GM12891 (cell line): Measurements from ENCODE around the gene SLC25A30.

Experiments
- PAX5 ChIP-seq: IDR thresholded peaks from 2 replicates; pipeline ENCODE4 v1.6.1; 2011; ENCODE audit warnings: low read length, moderate library complexity, mild to moderate bottlenecking; ENCODE audit not compliant: insufficient read depth, severe bottlenecking
- POLR2A ChIP-seq: IDR thresholded peaks from 2 replicates; pipeline ENCODE4 v1.6.1; 2011; ENCODE audit warnings: low read depth, low read length, control low read depth
- POLR2AphosphoS5 ChIP-seq: IDR thresholded peaks from 2 replicates; pipeline ENCODE4 v1.6.1; 2011; ENCODE audit warnings: low read depth, low read length, control low read depth
- POU2F2 ChIP-seq: IDR thresholded peaks from 2 replicates; pipeline ENCODE4 v1.6.1; 2011; ENCODE audit warnings: low read depth, mild to moderate bottlenecking, control low read depth, low read length, moderate library complexity
- SPI1 ChIP-seq: IDR thresholded peaks from 2 replicates; pipeline ENCODE4 v1.6.1; 2011; ENCODE audit warnings: low read depth, low read length, control low read depth
- TAF1 ChIP-seq: IDR thresholded peaks from 2 replicates; pipeline ENCODE4 v1.6.1; 2011; ENCODE audit warnings: low read depth, low read length, control low read depth

GRCh38 chr13:45398877-45399276 lies 19.3 kb downstream of the SLC25A30 start:
- TF ChIP-seq POLR2A (no peak), TAF1 (no peak), SPI1 (no peak), POLR2AphosphoS5 (no peak), PAX5 (no peak), POU2F2 (no peak)
